ENCODE measurements around the gene TEX29.

GRCh38 chr13:111283457-111283856 lies 37.0 kb upstream of the TEX29 start:
- no peak for TF ChIP-seq NR3C1 (CRISPR knock-in tag; IDR thresholded peaks at IDR 0.05)
- TF ChIP-seq E2F8 (IDR thresholded peaks at IDR 0.05; ENCODE audit: low read depth, partially characterized antibody) = no peak

Measured in K562 (cell line).